K562 (cell line): ENCODE results near the gene TMC8. TPM values are rescaled to one million over a fixed set of nuclear protein-coding genes. Genes with fewer than 3 reads are reported as not detected.
"Not testable (repeated sequence)": the region's sequence is repeated elsewhere in the genome, so short reads cannot be mapped to it uniquely, and the experiment has no call there.

Source experiments
- ATAC-seq: fragments of 200-7000 bp; cut with Tn5 transposase; 3 replicates; pipeline ENCODE4 v1.9.1; 2020; ENCODE audit warnings: moderate library complexity
- BruUV-seq: library from RNA; stranded (reverse); fragments of 400-500 nt; replicated peaks from 2 replicates; lab custom pipeline; 2021; lab: Mats Ljungman, UMichigan
- CTCF ChIA-PET: fragments of 300-600 bp; formaldehyde crosslinking; extraction: SDS; loops from one replicate; lab custom pipeline; 2021; ENCODE audit warnings: low intra/inter-chr PET ratio; lab: Yijun Ruan, JAX
- POLR2A ChIA-PET: fragments of 300-600, 350-650 bp; sonication (Branson Sonifier 250); formaldehyde crosslinking; extraction: SDS; loops from one replicate; lab custom pipeline; 2021; ENCODE audit warnings: antibody characterized with exemption, inconsistent platforms; lab: Yijun Ruan, JAX
- DNase-seq, 4 experiments: peaks; one replicate each; pipeline versions ENCODE4 v3.0.0 to v3.0.0-alpha.2; 2011 to 2018; ENCODE audit warnings: low spot score in 3 of 4, mixed read lengths in 3 of 4; ENCODE audit errors: extremely low read depth in 1 of 4
- FAIRE-seq: peaks from 2 replicates; lab custom pipeline; 2011; peaks lifted over from hg19 to GRCh38; lab: Jason Lieb, UNC
- H2AFZ ChIP-seq: 2 replicates; pipeline ENCODE4 v1.6.0; 2011; ENCODE audit warnings: low read depth, low read length, control low read depth, inconsistent platforms
- H3K27ac ChIP-seq: fragments of 200-600 bp; 3 replicates; pipeline ENCODE4 v1.8.0; 2011; ENCODE audit warnings: low read depth, mild to moderate bottlenecking, control low read depth, inconsistent platforms, low read length, moderate library complexity, mixed read lengths; ENCODE audit errors: extremely low read depth
- H3K27me3 ChIP-seq, 2 experiments: fragments of 300-600 bp in 1 of 2; 2 replicates in 1 of 2; 3 replicates in 1 of 2; pipeline versions ENCODE4 v1.6.0 to v1.8.0; 2011; ENCODE audit warnings: inconsistent platforms in 2 of 2, low read length in 2 of 2, mild to moderate bottlenecking in 1 of 2, mixed read lengths in 1 of 2, moderate library complexity in 1 of 2; ENCODE audit not compliant: control insufficient read depth in 2 of 2, insufficient read depth in 2 of 2
- H3K36me3 ChIP-seq: fragments of 300-600 bp; 3 replicates; pipeline ENCODE4 v1.8.0; 2011; ENCODE audit warnings: mild to moderate bottlenecking, low read length, inconsistent platforms; ENCODE audit not compliant: control insufficient read depth, insufficient read depth
- H3K4me1 ChIP-seq, 2 experiments: fragments of 200-600 bp in 1 of 2; replicated peaks in 1 of 2; 2 replicates in 1 of 2; 3 replicates in 1 of 2; pipeline versions ENCODE4 v1.5.1 to v1.8.0; 2011; ENCODE audit warnings: inconsistent platforms in 2 of 2, low read length in 2 of 2, mild to moderate bottlenecking in 1 of 2, mixed read lengths in 1 of 2, moderate library complexity in 1 of 2; ENCODE audit not compliant: control insufficient read depth in 2 of 2, insufficient read depth in 2 of 2
- H3K4me2 ChIP-seq: 2 replicates; pipeline ENCODE4 v1.6.1; 2011; ENCODE audit warnings: low read length, control low read depth, inconsistent platforms, mixed read lengths; ENCODE audit not compliant: insufficient read depth
- H3K4me3 ChIP-seq: fragments of 200-600 bp; sonication (generic), shearing (Covaris generic); 2 replicates; pipeline ENCODE4 v1.5.1; 2016; ENCODE audit warnings: control low read depth, inconsistent platforms
- H3K79me2 ChIP-seq: fragments of 200-600 bp; 3 replicates; pipeline ENCODE4 v1.8.0; 2011; ENCODE audit warnings: low read length, inconsistent platforms; ENCODE audit not compliant: control insufficient read depth, insufficient read depth
- H3K9ac ChIP-seq, 2 experiments: 2 replicates each; pipeline versions ENCODE4 v1.6.0 to v1.6.1; 2011; ENCODE audit warnings: low read depth in 2 of 2, low read length in 2 of 2, control low read depth in 1 of 2, inconsistent platforms in 1 of 2, mild to moderate bottlenecking in 1 of 2, mixed read lengths in 1 of 2; ENCODE audit not compliant: insufficient read depth in 1 of 2
- H3K9me1 ChIP-seq: one replicate; pipeline ENCODE4 v1.6.0; 2011; ENCODE audit warnings: inconsistent platforms, mild to moderate bottlenecking, low read length, moderate library complexity; ENCODE audit not compliant: control insufficient read depth, insufficient read depth
- H3K9me3 ChIP-seq: replicated peaks from 2 replicates; pipeline ENCODE4 v1.5.1; 2011; ENCODE audit warnings: low read depth, low read length, inconsistent platforms; ENCODE audit not compliant: control insufficient read depth, insufficient read depth
- H4K20me1 ChIP-seq: replicated peaks from 2 replicates; pipeline ENCODE4 v1.6.1; 2011; ENCODE audit warnings: low read length, inconsistent platforms, mixed read lengths; ENCODE audit not compliant: control insufficient read depth, insufficient read depth
- ARID1B ChIP-seq: fragments of 450-650 bp; IDR thresholded peaks from 2 replicates; pipeline ENCODE4 v1.6.1; 2016; ENCODE audit warnings: antibody characterized with exemption, mild to moderate bottlenecking, inconsistent platforms
- CXXC5 ChIP-seq: fragments of 250-450 bp; sonication (Bioruptor Pico); IDR thresholded peaks from 2 replicates; pipeline ENCODE4 v1.8.0; 2022; ENCODE audit warnings: inconsistent platforms, mild to moderate bottlenecking, moderate library complexity
- DACH1 ChIP-seq: fragments of 450-650 bp; IDR thresholded peaks from 2 replicates; pipeline ENCODE4 v1.6.1; 2018; ENCODE audit not compliant: partially characterized antibody
- KDM1A ChIP-seq, 2 experiments: fragments of 450-650 bp; IDR thresholded peaks; 2 replicates each; pipeline ENCODE4 v1.6.1; 2016; ENCODE audit warnings: mild to moderate bottlenecking in 2 of 2
- LEF1 ChIP-seq: fragments of 450-650 bp; IDR thresholded peaks from 2 replicates; pipeline ENCODE4 v1.6.1; 2016; ENCODE audit warnings: mild to moderate bottlenecking
- MAFG ChIP-seq: fragments of 450-650 bp; conservative IDR thresholded peaks from 2 replicates; pipeline ENCODE4 v1.6.1; 2016; ENCODE audit warnings: missing genetic modification characterization, missing compliant biosample characterization
- MTA3 ChIP-seq: fragments of 450-650 bp; formaldehyde crosslinking; IDR thresholded peaks from 2 replicates; pipeline ENCODE4 v1.6.1; 2017; ENCODE audit warnings: mild to moderate bottlenecking, borderline replicate concordance
- REST ChIP-seq, 2 experiments: fragments of 450-650 bp; formaldehyde crosslinking in 1 of 2; IDR thresholded peaks; 2 replicates each; pipeline versions ENCODE4 v1.4.0 to v1.6.1; 2014 to 2020; ENCODE audit warnings: mild to moderate bottlenecking in 2 of 2, borderline replicate concordance in 1 of 2, low read depth in 1 of 2
- TRIM28 ChIP-seq: fragments of 450-650 bp; IDR thresholded peaks from 2 replicates; pipeline ENCODE4 v1.6.1; 2017
- ZNF592 ChIP-seq: fragments of 450-650 bp; IDR thresholded peaks from 2 replicates; pipeline ENCODE4 v1.6.1; 2017; ENCODE audit warnings: antibody characterized with exemption, mild to moderate bottlenecking
- WGBS: fragments of 100-300 bp; shearing (Covaris generic); methylation state at CpG from one replicate; pipeline ENCODE4 v1.1.6; 2016; ENCODE audit warnings: low coverage, mixed read lengths; ENCODE audit not compliant: insufficient coverage; ENCODE audit errors: missing lambda C conversion rate; 5-methylcytosine and 5-hydroxymethylcytosine counted together
- in situ Hi-C: fragments of 300-500 bp; cut with MboI; formaldehyde crosslinking; loops from 4 replicates; pipeline ENCODE4 v1.15.0; 2018; ENCODE audit warnings: inconsistent platforms, mixed read lengths
- intact Hi-C: fragments of 100-400 bp; cut with micrococcal nuclease; formaldehyde crosslinking; loops from 2 replicates; pipeline ENCODE4 v1.14.2; 2022
- polyA plus RNA-seq, 8 experiments: library from polyadenylated mRNA; depleted of rRNA in 4 of 8; stranded (reverse) in 5 of 8; unstranded in 3 of 8; fragments of >200 nt; fragmentation: Nextera tagmentation in 2 of 8; fragmentation: Illumina TruSeq in 1 of 8; extraction: Ambion mirVana in 2 of 8; extraction: Trizol in 1 of 8; gene quantifications; 2 replicates each; pipeline versions ENCODE4 v1.2.1 to v1.2.3, GENCODE V29; 2011 to 2014; ENCODE audit warnings: inconsistent platforms in 1 of 8, missing spikeins in 1 of 8
- total RNA-seq, 7 experiments: library from RNA; depleted of rRNA in 6 of 7; stranded (reverse); fragments of >200 nt in 6 of 7; fragmentation: Illumina TruSeq in 2 of 7; extraction: Trizol in 2 of 7; gene quantifications; 2 replicates each; pipeline versions ENCODE4 v1.2.1 to v1.2.3, GENCODE V29; 2011 to 2021; ENCODE audit warnings: low replicate concordance in 1 of 7

The TMC8 gene
- total and polyA plus RNA-seq, 9 of the 15 experiments (the other 6 are each of a cell fraction or from before 2014, with no cell fraction given), result 0.13 to 10.9 (median 2.8) TPM

GRCh38 chr17:78082355-78082872, 48.2 kb upstream of the TMC8 start:
- Histone ChIP-seq H3K27ac (peak overlapping the region; percentile 27; the same call in 1 of the 3 replicates), H3K4me1 (peaks cover 21 to 23% of the 10 kb centered on the region in 2 experiments; a peak in 4 of 5 replicates), H3K4me2 (peak overlapping the region; percentile 26; the same call in 1 of the 2 replicates), H3K36me3 (peaks cover 23% of the 10 kb centered on the region; the same call in 2 of the 3 replicates)
- H4K20me1 ChIP-seq; in situ Hi-C loops; H3K79me2 ChIP-seq; H3K27me3 ChIP-seq; H3K9me1 ChIP-seq; H2AFZ ChIP-seq; BruUV-seq; H3K9me3 ChIP-seq; ATAC-seq; H3K4me3 ChIP-seq; H3K9ac ChIP-seq; TF ChIP-seq REST (CRISPR knock-in tag; IDR thresholded peaks at IDR 0.05; ENCODE audit: low read depth): not testable (repeated sequence)
- FAIRE-seq (peak; percentile 71), DNase-seq (peak in 1 of 4 experiments; percentile 90)
- POLR2A ChIA-PET, result interaction anchor here (0.9 to 1.3 kb wide), 3 partner anchors 16 to 114 kb away, joined by 3 to 5 read pairs (median 4); no protein-coding TSS in a partner anchor
- CTCF ChIA-PET, result interaction anchor here (0.6 kb wide), 1 partner anchor 536 kb away, joined by 3 read pairs; no protein-coding TSS in a partner anchor
- intact Hi-C loops, result loop anchor here (1.0 kb wide), 1 partner anchor 63 kb away; no protein-coding TSS in a partner anchor
- 2% methylated on average over 5 of the region's 5 CpGs for WGBS
- TF ChIP-seq ZNF592, result peak; percentile 60; the same call in 1 of the 2 replicates
- peak; percentile 63 for TF ChIP-seq DACH1
- TF ChIP-seq KDM1A (IDR thresholded peaks at IDR 0.05), result peak; percentile 88 to 92
- peak; percentile 81 for TF ChIP-seq TRIM28
- TF ChIP-seq CXXC5 (CRISPR knock-in tag), result peak; percentile 68
- TF ChIP-seq MAFG (tag), result peak; percentile 51
- 0 out of 2 replicates have a peak, but pooled peaks have one; percentile 38 for TF ChIP-seq LEF1
- TF ChIP-seq ARID1B, result peak; percentile 96
- peak; percentile 82 for TF ChIP-seq MTA3
- TF ChIP-seq REST (IDR thresholded peaks at IDR 0.05; ENCODE audit: borderline replicate concordance), result peak; percentile 19; the same call in 1 of the 2 replicates
